T-cell (primary cell): ENCODE data around the gene NTN5. TPM values are rescaled to one million over a fixed set of nuclear protein-coding genes. Genes with fewer than 3 reads are reported as not detected.

Experiments used
- ATAC-seq, 4 experiments: fragments of 200-7000 bp in 3 of 4; fragments of 150-1000 bp in 1 of 4; cut with Tn5 transposase; replicated peaks in 1 of 4; 1 replicate in 3 of 4; 2 replicates in 1 of 4; pipeline ENCODE4 v1.10.0; 2021; ENCODE audit warnings: moderate library complexity in 3 of 4, mild to moderate bottlenecking in 2 of 4, moderate number of reproducible peaks in 1 of 4
- CTCF ChIA-PET, 2 donors: fragments of 300-600 bp; sonication (Branson Sonifier 250); formaldehyde crosslinking; loops; one replicate each; lab custom pipeline; 2022; ENCODE audit warnings: antibody characterized with exemption in 2 of 2; lab: Charles Lee
- POLR2A ChIA-PET, 2 donors: fragments of 300-600 bp; sonication (Branson Sonifier 250); formaldehyde crosslinking; loops; one replicate each; lab custom pipeline; 2022; ENCODE audit warnings: antibody characterized with exemption in 2 of 2; lab: Charles Lee
- DNase-seq, 35 experiments: peaks; one replicate each; pipeline versions ENCODE4 v3.0.0 to v3.0.0-alpha.2; 2013 to 2023
- H3K27ac ChIP-seq: one replicate; pipeline ENCODE4 v1.5.1; 2013; ENCODE audit warnings: low read length
- H3K27me3 ChIP-seq, 2 experiments: replicated peaks in 1 of 2; 1 replicate in 1 of 2; 2 replicates in 1 of 2; pipeline versions ENCODE4 v1.6.1 to v1.7.0; 2013; ENCODE audit warnings: low read length in 1 of 2, mixed read lengths in 1 of 2; ENCODE audit not compliant: control insufficient read depth in 2 of 2, insufficient read depth in 2 of 2; ENCODE audit errors: extremely low read depth in 1 of 2
- H3K36me3 ChIP-seq, 2 donors: 1 replicate in 1 of 2; 2 replicates in 1 of 2; pipeline versions ENCODE4 v1.6.1 to v1.7.0; 2013; ENCODE audit warnings: low read length in 1 of 2; ENCODE audit not compliant: control insufficient read depth in 2 of 2, insufficient read depth in 1 of 2; ENCODE audit errors: extremely low read depth in 1 of 2
- H3K4me1 ChIP-seq, 2 experiments: 1 replicate in 1 of 2; 2 replicates in 1 of 2; pipeline versions ENCODE4 v1.6.1 to v1.7.0; 2013; ENCODE audit warnings: low read length in 2 of 2, mixed read lengths in 1 of 2; ENCODE audit not compliant: insufficient read depth in 2 of 2, control insufficient read depth in 1 of 2; ENCODE audit errors: extremely low read depth in 1 of 2
- H3K4me3 ChIP-seq, 2 donors: 1 replicate in 1 of 2; 2 replicates in 1 of 2; pipeline versions ENCODE4 v1.5.1 to v1.7.0; 2013; ENCODE audit warnings: mild to moderate bottlenecking in 2 of 2, low read length in 1 of 2, moderate library complexity in 1 of 2; ENCODE audit not compliant: control insufficient read depth in 1 of 2; ENCODE audit errors: extremely low read depth in 1 of 2
- H3K9me3 ChIP-seq: 2 replicates; pipeline ENCODE4 v1.7.0; 2013
- H3K27ac Mint-ChIP-seq, 2 donors: one replicate each; pipeline ENCODE4 v1.8.0; 2020 to 2021; ENCODE audit warnings: mild to moderate bottlenecking in 2 of 2, mixed read lengths in 2 of 2
- H3K27me3 Mint-ChIP-seq, 2 donors: one replicate each; pipeline ENCODE4 v1.8.0; 2021 to 2022; ENCODE audit warnings: mixed read lengths in 2 of 2
- H3K36me3 Mint-ChIP-seq: one replicate; pipeline ENCODE4 v1.8.0; 2021; ENCODE audit warnings: mixed read lengths
- H3K4me1 Mint-ChIP-seq, 3 donors: one replicate each; pipeline ENCODE4 v1.8.0; 2020 to 2022; ENCODE audit warnings: mixed read lengths in 3 of 3, mild to moderate bottlenecking in 1 of 3
- H3K4me3 Mint-ChIP-seq, 3 donors: one replicate each; pipeline ENCODE4 v1.8.0; 2020 to 2022; ENCODE audit warnings: mild to moderate bottlenecking in 3 of 3, mixed read lengths in 3 of 3, moderate library complexity in 3 of 3
- H3K9me3 Mint-ChIP-seq, 3 donors: one replicate each; pipeline ENCODE4 v1.8.0; 2020 to 2022; ENCODE audit warnings: mixed read lengths in 3 of 3
- WGBS: methylation state at CpG from one replicate; pipeline ENCODE4 v1.1.5; 2013; ENCODE audit warnings: missing lambda C conversion rate; ENCODE audit not compliant: insufficient coverage; 5-methylcytosine and 5-hydroxymethylcytosine counted together
- total RNA-seq, 35 experiments: library from RNA in 6 of 35; stranded (reverse) in 6 of 35; fragments of 120-200 nt in 1 of 35; gene quantifications; one replicate each; pipeline versions ENCODE4 v1.2.1 to v1.2.4 and lab custom pipeline; 2013 to 2026

The NTN5 gene
- total RNA-seq, 5 donors from 2014 or later (not counting 1 experiment from before 2014, with no cell fraction given): 2.2 to 4.2 (median 3.5) TPM

- Mint-ChIP-seq H3K36me3 (no peaks in the 10 kb centered on the region), H3K4me1 (no peaks in the 10 kb centered on the region), H3K27me3 (no peaks in the 10 kb centered on the region), H3K27ac (no peak overlapping the region), H3K9me3 (peaks cover 0 to 4% (median 0%) of the 10 kb centered on the region in 3 donors), H3K4me3 (no peak overlapping the region)
- Histone ChIP-seq H3K4me3 (no peak overlapping the region), H3K27ac (no peak overlapping the region), H3K4me1 (no peaks in the 10 kb centered on the region), H3K27me3 (no peaks in the 10 kb centered on the region), H3K9me3 (no peaks in the 10 kb centered on the region), H3K36me3 (no peaks in the 10 kb centered on the region)
- POLR2A ChIA-PET: no interaction called here
- CTCF ChIA-PET: no interaction called here
- ATAC-seq: no peak
- 82% methylated on average over 1 of the region's 2 CpGs for WGBS
- no peak for DNase-seq
These were observed 4.1 kb downstream of the NTN5 start for GRCh38 chr19:48668761-48669160.

GRCh38 chr19:48668332-48668731 is 4.5 kb downstream of the NTN5 start:
- ChIA-PET POLR2A (no interaction called here), CTCF (no interaction called here)
- Mint-ChIP-seq H3K27ac (no peak overlapping the region), H3K4me3 (no peak overlapping the region), H3K4me1 (no peaks in the 10 kb centered on the region), H3K27me3 (no peaks in the 10 kb centered on the region), H3K36me3 (no peaks in the 10 kb centered on the region), H3K9me3 (peaks cover 0 to 4% (median 0%) of the 10 kb centered on the region in 3 donors)
- DNase-seq (no peak), ATAC-seq (no peak)
- no peak overlapping the region for H3K27ac ChIP-seq
- H3K4me3 ChIP-seq: no peak overlapping the region
- H3K4me1 ChIP-seq: no peaks in the 10 kb centered on the region
- WGBS: 85% methylated on average over 3 of the region's 3 CpGs
- no peaks in the 10 kb centered on the region for H3K36me3 ChIP-seq
- no peaks in the 10 kb centered on the region for H3K9me3 ChIP-seq
- H3K27me3 ChIP-seq: no peaks in the 10 kb centered on the region

- Mint-ChIP-seq H3K4me3 (no peak overlapping the region), H3K27ac (no peak overlapping the region), H3K4me1 (peaks cover 6 to 9% (median 8%) of the 10 kb centered on the region in 3 donors), H3K27me3 (no peaks in the 10 kb centered on the region), H3K36me3 (no peaks in the 10 kb centered on the region), H3K9me3 (peaks cover 0 to 4% (median 0%) of the 10 kb centered on the region in 3 donors)
- DNase-seq: no peak
- Histone ChIP-seq H3K4me1 (peaks cover 2 to 7% of the 10 kb centered on the region in 2 experiments), H3K27ac (no peak overlapping the region), H3K27me3 (no peaks in the 10 kb centered on the region), H3K4me3 (no peak overlapping the region), H3K36me3 (no peaks in the 10 kb centered on the region), H3K9me3 (no peaks in the 10 kb centered on the region)
- POLR2A ChIA-PET: no interaction called here
- WGBS: 80% methylated on average over 2 of the region's 6 CpGs
- ATAC-seq: no peak
- CTCF ChIA-PET: interaction anchor here in 1 of 2 donors (0.7 kb wide), 1 partner anchor 34 kb away, joined by 3 read pairs; no protein-coding TSS in a partner anchor
These were observed 7.0 kb downstream of the NTN5 start for GRCh38 chr19:48665786-48666185.

GRCh38 chr19:48664476-48664875 is 8.3 kb downstream of the NTN5 start:
- Histone ChIP-seq H3K4me1 (peaks cover 4 to 16% of the 10 kb centered on the region in 2 experiments), H3K27ac (no peak overlapping the region), H3K9me3 (no peaks in the 10 kb centered on the region), H3K4me3 (no peak overlapping the region), H3K27me3 (no peaks in the 10 kb centered on the region), H3K36me3 (no peaks in the 10 kb centered on the region)
- Mint-ChIP-seq H3K4me1 (peaks cover 9 to 11% (median 10%) of the 10 kb centered on the region in 3 donors), H3K27me3 (no peaks in the 10 kb centered on the region), H3K27ac (no peak overlapping the region), H3K9me3 (peaks cover 0 to 4% (median 0%) of the 10 kb centered on the region in 3 donors), H3K36me3 (no peaks in the 10 kb centered on the region), H3K4me3 (no peak overlapping the region)
- ChIA-PET POLR2A (interaction anchor here in 1 of 2 donors (0.7 kb wide), 2 partner anchors 59 to 313 kb away, joined by 3 read pairs; no protein-coding TSS in a partner anchor), CTCF (no interaction called here)
- WGBS: 95% methylated on average over 14 of the region's 14 CpGs
- DNase-seq (no peak), ATAC-seq (no peak)

GRCh38 chr19:48663667-48664066 is 9.2 kb downstream of the NTN5 start:
- ATAC-seq (no peak), DNase-seq (no peak)
- Mint-ChIP-seq H3K27ac (no peak overlapping the region), H3K4me3 (no peak overlapping the region), H3K9me3 (peaks cover 0 to under 1% (median 0%) of the 10 kb centered on the region in 3 donors), H3K27me3 (no peaks in the 10 kb centered on the region), H3K4me1 (peaks cover 9 to 13% (median 11%) of the 10 kb centered on the region in 3 donors), H3K36me3 (no peaks in the 10 kb centered on the region)
- POLR2A ChIA-PET: no interaction called here
- Histone ChIP-seq H3K9me3 (no peaks in the 10 kb centered on the region), H3K27me3 (no peaks in the 10 kb centered on the region), H3K4me3 (no peak overlapping the region), H3K4me1 (peaks cover 4 to 16% of the 10 kb centered on the region in 2 experiments), H3K36me3 (no peaks in the 10 kb centered on the region), H3K27ac (no peak overlapping the region)
- 100% methylated on average over 1 of the region's 4 CpGs for WGBS
- CTCF ChIA-PET: interaction anchor here in 1 of 2 donors (0.7 kb wide), 1 partner anchor 80 kb away, joined by 3 read pairs; no protein-coding TSS in a partner anchor

GRCh38 chr19:48661711-48662090 is 11.1 kb downstream of the NTN5 start:
- H3K9me3 Mint-ChIP-seq: no peaks in the 10 kb centered on the region
- H3K4me1 ChIP-seq: peaks cover 4 to 16% of the 10 kb centered on the region in 2 experiments
- WGBS: 93% methylated on average over 31 of the region's 50 CpGs
- no peaks in the 10 kb centered on the region for H3K9me3 ChIP-seq
- H3K27me3 ChIP-seq: no peaks in the 10 kb centered on the region
- H3K27ac ChIP-seq: no peak overlapping the region
- ChIA-PET CTCF (no interaction called here), POLR2A (no interaction called here)
- H3K36me3 Mint-ChIP-seq: no peaks in the 10 kb centered on the region
- no peaks in the 10 kb centered on the region for H3K27me3 Mint-ChIP-seq
- no peak overlapping the region for H3K4me3 Mint-ChIP-seq
- H3K4me1 Mint-ChIP-seq: peaks cover 9 to 13% (median 11%) of the 10 kb centered on the region in 3 donors
- no peak overlapping the region for H3K27ac Mint-ChIP-seq
- ATAC-seq (no peak), DNase-seq (no peak)
- no peak overlapping the region for H3K4me3 ChIP-seq
- H3K36me3 ChIP-seq: no peaks in the 10 kb centered on the region
